Peyer's patch (tissue), 4 donors: Measurements from ENCODE around the gene TRPM7. TPM values are rescaled to one million over a fixed set of nuclear protein-coding genes. Genes with fewer than 3 reads are reported as not detected.

ENCODE experiments used
- DNase-seq, 3 donors: peaks; one replicate each; pipeline ENCODE4 v3.0.0-alpha.2; 2017 to 2019
- H3K27ac ChIP-seq, 4 donors: fragments of 200-600 bp; sonication (generic); one replicate each; pipeline ENCODE4 v1.5.1; 2016 to 2019
- H3K27me3 ChIP-seq, 2 donors: fragments of 200-600 bp; sonication (generic); one replicate each; pipeline ENCODE4 v1.5.1; 2019
- H3K36me3 ChIP-seq, 3 donors: fragments of 200-600 bp; sonication (generic); one replicate each; pipeline ENCODE4 v1.5.1; 2016 to 2019
- H3K4me1 ChIP-seq, 4 donors: fragments of 200-600 bp; sonication (generic); one replicate each; pipeline ENCODE4 v1.5.1; 2016 to 2019
- H3K4me3 ChIP-seq, 4 donors: fragments of 200-600 bp; sonication (generic); 1 replicate in 3 of 4; 2 replicates in 1 of 4; pipeline ENCODE4 v1.5.1; 2016 to 2019; ENCODE audit warnings: mild to moderate bottlenecking in 1 of 4
- H3K9me3 ChIP-seq, 4 donors: fragments of 200-600 bp; sonication (generic); one replicate each; pipeline ENCODE4 v1.5.1; 2016 to 2019; ENCODE audit warnings: mild to moderate bottlenecking in 1 of 4
- POLR2A ChIP-seq, 2 donors: fragments of 450-650 bp; IDR thresholded peaks; one replicate each; pipeline ENCODE4 v1.5.1; 2017; ENCODE audit warnings: antibody characterized with exemption in 2 of 2, mild to moderate bottlenecking in 2 of 2, moderate library complexity in 2 of 2
- total RNA-seq, 4 donors: library from RNA; depleted of rRNA; stranded (reverse); fragments of >200 nt; gene quantifications; one replicate each; pipeline ENCODE4 v1.1.0, GENCODE V29; 2016
- TF ChIP-seq, protein P1 (sequence below), 6 experiments: fragments of 450-650 bp in 4 of 6; fragments of 200-600 bp in 2 of 6; sonication (generic) in 1 of 6; IDR thresholded peaks; one replicate each; pipeline ENCODE4 v1.5.1; 2017 to 2019; ENCODE audit warnings: antibody characterized with exemption in 6 of 6, mild to moderate bottlenecking in 3 of 6, moderate library complexity in 1 of 6

The TRPM7 gene
- total RNA-seq, 4 donors from 2014 or later: 44.1 to 93.3 (median 63.6) TPM

DNA sequence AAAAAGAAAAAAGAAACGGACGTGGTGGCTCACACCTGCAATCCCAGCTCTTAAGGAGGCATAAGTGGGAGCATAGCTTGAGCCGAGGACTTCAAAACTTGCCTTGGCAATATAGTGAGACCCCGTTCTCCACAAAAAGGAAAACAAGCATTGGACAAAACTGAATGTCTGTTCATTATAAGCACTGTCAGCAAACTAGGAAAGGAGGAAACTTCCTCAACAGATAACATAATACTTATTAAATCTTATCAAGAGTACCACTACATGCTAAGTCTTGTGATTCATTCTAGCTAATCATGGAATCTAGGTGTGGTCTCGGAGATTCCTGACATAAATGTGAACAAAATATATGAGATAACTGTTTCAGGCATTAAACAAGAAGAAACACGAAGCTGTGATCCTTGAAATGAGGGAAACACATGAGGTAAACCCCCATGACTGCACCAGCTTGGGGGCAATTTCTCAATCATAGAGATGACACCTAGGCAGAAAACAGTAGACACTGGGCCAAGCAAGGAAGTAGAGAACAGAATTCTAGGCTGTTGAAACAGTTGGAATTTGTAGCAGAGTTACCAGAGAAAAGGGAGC is 33.3 kb downstream of the TRPM7 start:
- no peak for DNase-seq
- no peak overlapping the region for H3K27ac ChIP-seq
- H3K4me1 ChIP-seq: no peaks in the 10 kb centered on the region
- no peak for TF ChIP-seq POLR2A (IDR thresholded peaks at IDR 0.05)
- TF ChIP-seq, protein P1, sequence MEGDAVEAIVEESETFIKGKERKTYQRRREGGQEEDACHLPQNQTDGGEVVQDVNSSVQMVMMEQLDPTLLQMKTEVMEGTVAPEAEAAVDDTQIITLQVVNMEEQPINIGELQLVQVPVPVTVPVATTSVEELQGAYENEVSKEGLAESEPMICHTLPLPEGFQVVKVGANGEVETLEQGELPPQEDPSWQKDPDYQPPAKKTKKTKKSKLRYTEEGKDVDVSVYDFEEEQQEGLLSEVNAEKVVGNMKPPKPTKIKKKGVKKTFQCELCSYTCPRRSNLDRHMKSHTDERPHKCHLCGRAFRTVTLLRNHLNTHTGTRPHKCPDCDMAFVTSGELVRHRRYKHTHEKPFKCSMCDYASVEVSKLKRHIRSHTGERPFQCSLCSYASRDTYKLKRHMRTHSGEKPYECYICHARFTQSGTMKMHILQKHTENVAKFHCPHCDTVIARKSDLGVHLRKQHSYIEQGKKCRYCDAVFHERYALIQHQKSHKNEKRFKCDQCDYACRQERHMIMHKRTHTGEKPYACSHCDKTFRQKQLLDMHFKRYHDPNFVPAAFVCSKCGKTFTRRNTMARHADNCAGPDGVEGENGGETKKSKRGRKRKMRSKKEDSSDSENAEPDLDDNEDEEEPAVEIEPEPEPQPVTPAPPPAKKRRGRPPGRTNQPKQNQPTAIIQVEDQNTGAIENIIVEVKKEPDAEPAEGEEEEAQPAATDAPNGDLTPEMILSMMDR (IDR thresholded peaks at IDR 0.05): no peak
- H3K27me3 ChIP-seq: no peaks in the 10 kb centered on the region
- no peak overlapping the region for H3K4me3 ChIP-seq
- H3K9me3 ChIP-seq: no peaks in the 10 kb centered on the region
- H3K36me3 ChIP-seq: peaks cover 0 to 80% (median 0%) of the 10 kb centered on the region in 3 donors

DNA sequence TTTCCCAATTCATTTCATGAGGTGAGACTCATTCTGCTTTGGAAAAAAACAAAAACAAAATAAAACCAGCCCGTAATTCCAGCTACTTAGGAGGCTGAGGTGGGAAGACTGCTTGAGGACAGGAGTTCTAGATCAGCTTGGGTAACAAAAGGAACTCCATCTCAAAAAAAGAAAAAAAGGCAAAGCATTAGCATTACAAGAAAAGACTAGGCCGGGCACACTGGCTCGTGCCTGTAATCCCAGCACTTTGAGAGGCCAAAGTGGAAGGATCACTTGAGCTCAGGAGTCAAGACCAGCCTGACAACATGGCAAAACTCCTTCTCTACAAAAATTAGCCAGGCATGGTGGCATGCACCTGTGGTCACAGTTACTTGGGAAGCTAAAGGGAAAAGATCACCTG is 33.9 kb downstream of the TRPM7 start:
- no peak for DNase-seq
- Histone ChIP-seq H3K36me3 (peaks cover 0 to 86% (median 0%) of the 10 kb centered on the region in 3 donors), H3K4me3 (no peak overlapping the region), H3K27me3 (no peaks in the 10 kb centered on the region), H3K4me1 (no peaks in the 10 kb centered on the region), H3K9me3 (no peaks in the 10 kb centered on the region), H3K27ac (no peak overlapping the region)
- TF ChIP-seq, protein P1 (IDR thresholded peaks at IDR 0.05): no peak
- TF ChIP-seq POLR2A (IDR thresholded peaks at IDR 0.05): no peak

DNA sequence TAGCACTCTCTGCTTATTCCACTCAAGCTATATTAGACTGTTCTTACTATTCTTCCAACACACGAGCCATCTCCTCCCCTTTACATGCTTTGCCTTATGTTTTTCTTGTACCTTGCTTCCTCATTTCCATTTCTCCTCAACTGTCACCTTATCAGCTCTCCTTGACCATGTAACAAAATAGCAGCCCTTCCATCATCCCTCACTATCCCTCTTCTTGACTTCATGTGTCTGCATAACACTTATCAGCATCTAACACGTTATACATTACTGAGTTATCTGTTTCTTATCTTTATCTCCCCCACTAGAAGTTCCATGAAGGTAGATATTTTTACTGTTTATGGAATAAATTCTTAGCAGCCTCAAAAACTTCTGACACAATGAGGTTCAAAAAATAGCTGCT is 45.3 kb downstream of the TRPM7 start:
- no peaks in the 10 kb centered on the region for H3K9me3 ChIP-seq
- H3K36me3 ChIP-seq: peaks cover 0 to 53% (median 0%) of the 10 kb centered on the region in 3 donors
- TF ChIP-seq, protein P1 (IDR thresholded peaks at IDR 0.05): no peak
- no peak for TF ChIP-seq POLR2A (IDR thresholded peaks at IDR 0.05)
- no peaks in the 10 kb centered on the region for H3K4me1 ChIP-seq
- no peak overlapping the region for H3K4me3 ChIP-seq
- H3K27ac ChIP-seq: no peak overlapping the region
- DNase-seq: no peak
- H3K27me3 ChIP-seq: no peaks in the 10 kb centered on the region

DNA sequence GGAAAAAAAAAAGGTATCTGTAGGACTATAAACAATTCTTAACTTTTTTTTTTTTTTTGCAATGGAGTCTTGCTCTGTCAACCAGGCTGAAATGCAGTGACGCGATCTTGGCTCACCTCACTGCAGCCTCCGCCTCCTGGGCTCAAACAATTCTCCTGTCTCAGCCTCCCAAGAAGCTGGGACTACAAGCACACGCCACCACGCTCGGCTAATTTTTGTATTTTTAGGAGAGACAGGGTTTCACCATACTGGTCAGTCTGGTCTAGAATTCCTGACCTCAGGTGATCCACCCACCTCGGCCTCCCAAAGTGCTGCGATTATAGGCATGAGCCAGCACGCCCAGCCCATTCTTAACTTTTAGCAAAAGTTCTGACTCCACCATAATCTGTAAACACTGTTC is 50.5 kb downstream of the TRPM7 start:
- no peaks in the 10 kb centered on the region for H3K27me3 ChIP-seq
- H3K4me1 ChIP-seq: no peaks in the 10 kb centered on the region
- H3K9me3 ChIP-seq: no peaks in the 10 kb centered on the region
- no peak for DNase-seq
- H3K36me3 ChIP-seq: peaks cover 0 to 70% (median 0%) of the 10 kb centered on the region in 3 donors
- H3K27ac ChIP-seq: no peak overlapping the region
- H3K4me3 ChIP-seq: no peak overlapping the region
- TF ChIP-seq, protein P1 (IDR thresholded peaks at IDR 0.05): no peak
- TF ChIP-seq POLR2A (IDR thresholded peaks at IDR 0.05): no peak

DNA sequence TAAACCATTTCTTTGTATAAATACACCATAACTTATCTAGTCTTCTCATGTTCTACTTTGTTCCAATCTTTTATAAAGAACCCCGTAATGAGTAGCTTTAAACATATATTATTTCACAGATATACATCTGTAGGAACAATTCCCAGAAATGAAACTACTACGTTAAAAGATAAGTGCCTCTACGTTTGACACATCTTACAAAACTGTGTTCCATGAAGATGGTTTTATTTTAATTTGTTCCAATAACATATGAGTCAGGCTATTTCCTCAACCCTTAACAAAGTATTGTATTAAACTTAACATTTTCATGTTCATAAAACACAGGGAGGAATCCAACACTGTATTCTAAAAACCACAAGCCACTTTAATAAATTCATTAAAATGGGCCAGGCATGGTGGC is 52.9 kb downstream of the TRPM7 start:
- no peaks in the 10 kb centered on the region for H3K4me1 ChIP-seq
- H3K27me3 ChIP-seq: no peaks in the 10 kb centered on the region
- TF ChIP-seq, protein P1 (IDR thresholded peaks at IDR 0.05): no peak
- H3K9me3 ChIP-seq: no peaks in the 10 kb centered on the region
- no peak overlapping the region for H3K27ac ChIP-seq
- peaks cover 0 to 88% (median 0%) of the 10 kb centered on the region in 3 donors for H3K36me3 ChIP-seq
- DNase-seq: no peak
- no peak overlapping the region for H3K4me3 ChIP-seq

DNA sequence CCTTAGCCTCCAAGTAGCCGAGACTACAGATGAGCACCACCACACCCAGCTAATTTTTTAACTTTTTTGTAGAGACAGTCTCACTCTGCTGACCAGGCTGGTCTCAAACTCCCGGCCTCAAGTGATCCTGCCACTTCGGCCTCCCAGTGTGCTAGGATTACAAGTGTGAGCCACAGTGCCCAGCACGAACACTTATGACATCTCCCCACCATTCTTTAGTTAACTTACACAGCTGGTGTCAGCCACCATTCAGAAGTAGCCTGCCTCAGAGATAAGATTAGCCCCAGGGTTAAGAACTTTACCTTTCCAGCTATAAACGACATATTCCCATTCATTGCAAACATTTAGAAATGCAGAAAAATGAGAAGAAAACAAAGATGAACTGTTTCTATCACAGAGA is 58.2 kb downstream of the TRPM7 start:
- Histone ChIP-seq H3K27ac (no peak overlapping the region), H3K4me1 (no peaks in the 10 kb centered on the region), H3K27me3 (no peaks in the 10 kb centered on the region), H3K9me3 (no peaks in the 10 kb centered on the region), H3K36me3 (peaks cover 0 to 75% (median 0%) of the 10 kb centered on the region in 3 donors), H3K4me3 (no peak overlapping the region)
- TF ChIP-seq, protein P1 (IDR thresholded peaks at IDR 0.05): no peak
- TF ChIP-seq POLR2A (IDR thresholded peaks at IDR 0.05): no peak
- DNase-seq: no peak
